ENCODE data around the gene PDE3B. TPM values are rescaled to one million over a fixed set of nuclear protein-coding genes. Genes with fewer than 3 reads are reported as not detected.
A peak's percentile ranks its signal among the peaks of the same experiment; 100 is the strongest.
"Not testable (repeated sequence)": the region's sequence is repeated elsewhere in the genome, so short reads cannot be mapped to it uniquely, and the experiment has no call there.

Gene PDE3B
- total RNA-seq, 1 donor from 2014 or later, result 41.1 TPM

- ATAC-seq, result peak; percentile 56
- DNase-seq (ENCODE audit: low spot score), result peak; percentile 84
Measured at GRCh38 chr11:14638561-14638960, 5.0 kb upstream of the PDE3B start.

- DNase-seq (ENCODE audit: low spot score) (no peak), ATAC-seq (no peak)
Measured at GRCh38 chr11:14641801-14642200, 1.8 kb upstream of the PDE3B start.

- DNase-seq (ENCODE audit: low spot score) (no peak), ATAC-seq (peak; percentile 11)
Measured at GRCh38 chr11:14642453-14642852, 1.2 kb upstream of the PDE3B start.

GRCh38 chr11:14642873-14643696, 519 bp upstream of the PDE3B start:
- ATAC-seq (peak; percentile 4), DNase-seq (ENCODE audit: low spot score) (peak; percentile 48)

- DNase-seq (ENCODE audit: low spot score), result peak; percentile 62
Measured at GRCh38 chr11:14644226-14645014, 816 bp downstream of the PDE3B start.

GRCh38 chr11:14645015-14645912, 1.7 kb downstream of the PDE3B start:
- ATAC-seq, result peak; percentile 3
- DNase-seq (ENCODE audit: low spot score), result no peak

More at GRCh38 chr11:14644226-14645014, 816 bp downstream of the PDE3B start:
- ATAC-seq, result peak; percentile 47

GRCh38 chr11:14645985-14646900, 2.6 kb downstream of the PDE3B start:
- DNase-seq (ENCODE audit: low spot score) (no peak), ATAC-seq (peak; percentile 5)

- ATAC-seq, result no peak
Measured at GRCh38 chr11:14650064-14650463, 6.5 kb downstream of the PDE3B start.

GRCh38 chr11:14653090-14653489, 9.5 kb downstream of the PDE3B start:
- DNase-seq (ENCODE audit: low spot score) (no peak), ATAC-seq (no peak)

More at GRCh38 chr11:14650064-14650463, 6.5 kb downstream of the PDE3B start:
- DNase-seq (ENCODE audit: low spot score), result no peak

GRCh38 chr11:14655435-14655834, 11.8 kb downstream of the PDE3B start:
- ATAC-seq (no peak), DNase-seq (ENCODE audit: low spot score) (no peak)

GRCh38 chr11:14656536-14657457, 13.2 kb downstream of the PDE3B start:
- ATAC-seq (no peak), DNase-seq (ENCODE audit: low spot score) (no peak)

- peak; percentile 35 for ATAC-seq
- no peak for DNase-seq (ENCODE audit: low spot score)
Measured at GRCh38 chr11:14657841-14658240, 14.2 kb downstream of the PDE3B start.

- ATAC-seq; DNase-seq (ENCODE audit: low spot score): not testable (repeated sequence)
Measured at GRCh38 chr11:14664926-14665325, 21.3 kb downstream of the PDE3B start.

GRCh38 chr11:14667329-14667728, 23.7 kb downstream of the PDE3B start:
- not testable (repeated sequence) for ATAC-seq

GRCh38 chr11:14668731-14669301, 25.2 kb downstream of the PDE3B start:
- ATAC-seq (peak; percentile 92), DNase-seq (ENCODE audit: low spot score) (no peak)

More at GRCh38 chr11:14667329-14667728, 23.7 kb downstream of the PDE3B start:
- not testable (repeated sequence) for DNase-seq (ENCODE audit: low spot score)

GRCh38 chr11:14669499-14669898, 25.9 kb downstream of the PDE3B start:
- no peak for ATAC-seq

GRCh38 chr11:14669958-14670357, 26.4 kb downstream of the PDE3B start:
- peak; percentile 63 for ATAC-seq

More at GRCh38 chr11:14669499-14669898, 25.9 kb downstream of the PDE3B start:
- no peak for DNase-seq (ENCODE audit: low spot score)

GRCh38 chr11:14672635-14673034, 29.0 kb downstream of the PDE3B start:
- no peak for DNase-seq (ENCODE audit: low spot score)
- ATAC-seq, result no peak

More at GRCh38 chr11:14669958-14670357, 26.4 kb downstream of the PDE3B start:
- DNase-seq (ENCODE audit: low spot score), result no peak
